GM23248 (cell line): Measurements from ENCODE around the gene CHAC1.

Experiments used
- EZH2 ChIP-seq: fragments of 200-600 bp; sonication (generic); IDR thresholded peaks from 2 replicates; pipeline ENCODE4 v1.6.1; 2018; ENCODE audit warnings: antibody characterized with exemption, mild to moderate bottlenecking; ENCODE audit not compliant: insufficient read depth, poor library complexity, severe bottlenecking
- EZH2phosphoT487 ChIP-seq: fragments of 200-600 bp; sonication (generic); IDR thresholded peaks from 2 replicates; pipeline ENCODE4 v1.6.1; 2018; ENCODE audit warnings: antibody characterized with exemption, moderate library complexity, mild to moderate bottlenecking, low read depth; ENCODE audit not compliant: insufficient read depth

GRCh38 chr15:40984406-40984805 lies 31.1 kb downstream of the CHAC1 start:
- TF ChIP-seq EZH2phosphoT487 = no peak
- no peak for TF ChIP-seq EZH2
